GM13976 (cell line): Measurements from ENCODE around the gene CD93.

Experiments
- DNase-seq: peaks from one replicate; pipeline ENCODE4 v3.0.0; 2012; ENCODE audit warnings: low spot score
- CTCF ChIP-seq: IDR thresholded peaks from 2 replicates; pipeline ENCODE4 v1.5.1; 2012; ENCODE audit warnings: borderline replicate concordance, mild to moderate bottlenecking; ENCODE audit not compliant: insufficient read depth; ENCODE audit errors: extremely low read depth, missing control alignments, control extremely low read depth
- in situ Hi-C: fragments of 300-500 bp; cut with MboI; formaldehyde crosslinking; loops from one replicate; pipeline ENCODE4 v1.12.0; 2022; ENCODE audit warnings: low sequenced_read_pairs, mixed read lengths, inconsistent platforms; ENCODE audit not compliant: unreplicated experiment

CD93 gene

GRCh38 chr20:23094213-23094896 lies 8.2 kb upstream of the CD93 start:
- no peak for DNase-seq
- in situ Hi-C loops: no loop called here
- TF ChIP-seq CTCF: no peak

GRCh38 chr20:23093613-23094012 lies 7.5 kb upstream of the CD93 start:
- in situ Hi-C loops: no loop called here
- no peak for TF ChIP-seq CTCF
- no peak for DNase-seq

- TF ChIP-seq CTCF: no peak
- DNase-seq: no peak
- in situ Hi-C loops: no loop called here
Measured at GRCh38 chr20:23092861-23093495, 6.9 kb upstream of the CD93 start.

- in situ Hi-C loops: no loop called here
- TF ChIP-seq CTCF: no peak
Measured at GRCh38 chr20:23092384-23092756, 6.2 kb upstream of the CD93 start.

GRCh38 chr20:23091721-23092383 lies 5.7 kb upstream of the CD93 start:
- TF ChIP-seq CTCF: no peak
- in situ Hi-C loops: no loop called here
- no peak for DNase-seq

More at GRCh38 chr20:23092384-23092756, 6.2 kb upstream of the CD93 start:
- DNase-seq: no peak

- in situ Hi-C loops: no loop called here
- no peak for DNase-seq
- no peak for TF ChIP-seq CTCF
Measured at GRCh38 chr20:23090878-23091277, 4.8 kb upstream of the CD93 start.
